GM21825 (cell line): ENCODE data around the gene WWC1.

Experiments used
- ATAC-seq: cut with Tn5 transposase; IDR thresholded peaks from one replicate; pipeline ENCODE4 v1.9.1; 2021; ENCODE audit warnings: mild to moderate bottlenecking, moderate library complexity; ENCODE audit not compliant: unreplicated experiment

The WWC1 gene

DNA sequence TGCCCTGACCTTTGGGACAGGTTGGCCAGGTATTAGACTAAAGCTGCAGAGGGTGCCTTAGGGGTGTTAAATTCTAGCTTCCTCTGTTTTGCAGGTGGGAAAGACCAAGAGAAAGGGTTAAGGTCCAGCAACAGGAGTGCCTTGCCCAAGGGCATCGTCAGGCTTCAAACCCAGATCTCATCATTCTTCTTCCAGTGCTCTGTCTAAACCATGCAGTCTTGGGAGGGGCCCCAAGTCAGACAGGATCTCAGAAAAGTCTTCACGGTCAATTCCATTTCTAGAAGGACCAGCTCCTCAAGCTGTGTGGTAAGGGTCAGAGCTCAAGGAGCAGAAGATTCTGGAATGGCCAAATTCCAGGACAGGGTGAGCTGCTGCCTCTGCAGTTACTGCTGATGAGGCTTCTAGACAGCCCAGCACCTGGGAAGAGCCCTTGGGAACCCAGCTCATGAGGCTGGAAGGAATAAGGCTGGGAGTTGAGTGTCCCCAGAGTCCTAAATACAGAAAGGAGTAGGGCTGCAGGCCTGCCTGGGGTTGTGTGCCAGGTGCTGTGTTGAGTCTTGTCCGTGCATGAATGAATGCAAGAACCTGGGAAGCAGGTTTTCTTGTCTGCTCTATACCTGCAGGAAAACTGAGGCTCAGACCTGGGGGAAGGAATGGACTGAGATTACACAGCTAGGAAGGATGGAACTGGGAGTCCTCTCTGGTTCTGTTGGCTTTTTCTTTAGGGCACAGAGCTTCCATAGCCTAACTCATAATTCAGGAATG is 69.3 kb downstream of the WWC1 start:
- ATAC-seq = no peak

GRCh38 chr5:168362097-168362885 is 70.8 kb downstream of the WWC1 start:
- ATAC-seq = no peak

DNA sequence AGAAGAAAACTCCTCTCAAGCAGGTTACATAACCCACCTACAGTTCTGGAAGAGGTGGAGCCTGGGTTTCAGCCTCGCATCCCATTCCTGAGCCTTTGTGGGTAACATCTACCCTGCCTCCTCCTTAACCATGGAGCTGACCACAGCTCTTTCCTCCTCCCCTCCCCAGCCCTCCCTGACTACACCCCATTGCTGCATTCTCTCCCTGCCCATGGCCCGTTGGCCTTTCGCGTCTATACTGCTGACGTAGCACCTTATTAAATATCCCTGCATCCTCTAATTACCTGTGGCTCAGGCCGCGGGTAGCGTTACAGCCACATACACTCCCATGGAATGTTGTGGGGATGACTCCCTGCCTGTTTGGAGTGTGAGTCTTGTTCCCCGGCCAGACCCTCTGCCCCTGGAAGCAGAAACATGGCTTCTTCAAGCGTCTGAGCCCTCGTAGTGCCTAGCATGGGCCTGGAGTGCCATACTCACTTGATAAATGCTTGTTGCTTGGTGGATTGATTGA is 72.8 kb downstream of the WWC1 start:
- no peak for ATAC-seq

DNA sequence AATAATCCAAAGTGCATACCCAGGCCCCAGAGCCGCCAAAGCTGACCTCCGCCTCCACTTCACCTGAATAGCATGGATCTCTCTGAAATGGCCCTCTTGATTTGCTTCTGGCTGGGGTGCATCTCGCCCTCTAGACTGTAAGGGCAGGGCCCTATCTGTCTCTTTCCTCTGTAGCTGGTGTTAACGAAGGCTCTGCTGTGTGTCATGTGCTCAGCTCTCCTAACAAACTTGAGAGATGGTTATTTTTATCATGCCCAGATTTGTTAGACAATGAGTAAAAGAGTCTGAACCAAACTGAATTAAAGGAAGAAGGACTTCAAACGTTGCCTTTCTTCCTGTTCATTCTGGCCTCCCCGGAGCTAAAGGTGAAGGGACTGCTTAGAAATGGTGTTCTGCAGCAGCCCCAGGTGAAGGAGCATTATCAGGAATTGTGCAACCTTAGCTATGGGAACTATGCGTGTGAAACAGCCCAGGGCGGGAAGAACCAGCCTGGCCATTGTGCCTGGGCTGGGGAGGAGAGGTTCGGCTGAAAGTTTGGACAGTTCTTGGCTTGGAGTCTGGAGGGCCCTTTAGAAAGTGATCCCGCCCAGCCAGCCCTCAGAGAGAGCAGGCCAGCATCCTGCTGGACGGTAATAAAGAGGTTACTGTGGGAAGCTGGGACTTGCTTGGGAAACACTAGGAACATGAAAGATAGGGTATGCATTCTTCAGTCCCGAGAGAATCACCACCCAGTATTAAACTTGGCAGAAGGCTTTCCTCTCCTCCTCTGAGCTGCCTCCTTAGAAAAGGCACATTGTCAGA is 73.5 kb downstream of the WWC1 start:
- no peak for ATAC-seq

DNA sequence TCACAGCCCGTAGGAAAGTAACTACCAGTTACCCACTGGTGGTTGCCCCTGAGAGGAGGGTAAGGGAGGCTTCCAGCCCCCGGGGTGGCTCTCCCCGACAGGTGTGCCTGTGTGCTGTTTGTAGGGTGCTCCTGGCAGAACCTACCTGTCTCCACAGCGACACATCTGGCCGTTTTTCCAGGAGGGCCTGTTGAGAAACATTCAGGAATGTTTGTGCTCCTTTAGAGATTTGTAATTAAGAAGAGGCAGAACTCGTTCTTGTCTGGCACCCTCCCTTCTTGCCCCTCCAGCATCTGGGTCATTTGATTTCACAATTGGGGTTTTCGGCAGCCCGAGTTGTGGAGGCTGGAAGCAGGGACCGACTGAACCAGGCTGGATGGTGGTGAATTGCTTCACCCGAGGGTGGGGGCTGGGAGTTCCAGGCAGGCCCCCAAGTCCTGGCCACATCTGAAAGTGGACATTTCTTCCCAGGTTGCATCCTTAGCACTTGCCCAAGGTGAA is 74.2 kb downstream of the WWC1 start:
- ATAC-seq = no peak

DNA sequence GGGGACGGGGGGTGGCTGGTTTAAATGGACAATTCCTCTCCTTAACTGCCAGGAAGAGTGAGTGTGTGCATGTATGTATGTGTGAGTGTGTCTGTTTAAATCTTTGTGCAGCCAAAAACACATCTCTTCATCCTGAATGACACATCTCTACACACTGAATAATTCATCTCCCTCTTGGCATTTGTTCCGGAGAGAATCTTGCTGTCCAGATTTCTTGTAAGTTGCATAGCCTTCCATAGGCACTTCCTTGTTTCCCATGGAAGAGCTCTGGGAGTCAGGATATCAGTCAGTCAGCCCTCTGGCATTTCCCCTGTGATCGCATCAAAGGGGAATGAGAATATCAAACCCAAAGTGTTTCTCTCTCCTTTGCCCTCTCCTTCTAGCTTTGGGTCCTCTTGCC is 74.7 kb downstream of the WWC1 start:
- ATAC-seq = no peak

- ATAC-seq = no peak
Observed at GRCh38 chr5:168368854-168369253, 77.4 kb downstream of the WWC1 start.

DNA sequence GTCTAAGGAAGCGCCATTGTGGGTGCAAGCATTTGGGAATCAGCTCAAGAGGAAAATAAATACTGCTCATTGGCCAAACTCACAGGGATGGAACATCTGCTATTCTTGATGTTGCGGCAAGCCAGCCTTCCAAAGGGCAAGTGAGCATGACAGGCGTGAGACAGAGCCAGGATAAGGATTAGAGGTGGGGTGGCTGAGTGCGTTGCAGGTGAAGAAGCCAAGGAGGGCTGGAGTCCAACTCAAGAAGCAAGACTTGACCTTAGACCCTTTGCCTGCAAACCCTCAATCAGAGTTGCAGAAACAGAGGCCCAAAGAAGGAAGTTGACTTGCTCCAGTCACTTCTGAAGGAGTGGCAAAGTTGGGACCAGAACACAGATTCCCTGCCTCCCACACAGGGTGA is 79.4 kb downstream of the WWC1 start:
- no peak for ATAC-seq

GRCh38 chr5:168372356-168372946 is 81.0 kb downstream of the WWC1 start:
- ATAC-seq = peak; percentile 78

DNA sequence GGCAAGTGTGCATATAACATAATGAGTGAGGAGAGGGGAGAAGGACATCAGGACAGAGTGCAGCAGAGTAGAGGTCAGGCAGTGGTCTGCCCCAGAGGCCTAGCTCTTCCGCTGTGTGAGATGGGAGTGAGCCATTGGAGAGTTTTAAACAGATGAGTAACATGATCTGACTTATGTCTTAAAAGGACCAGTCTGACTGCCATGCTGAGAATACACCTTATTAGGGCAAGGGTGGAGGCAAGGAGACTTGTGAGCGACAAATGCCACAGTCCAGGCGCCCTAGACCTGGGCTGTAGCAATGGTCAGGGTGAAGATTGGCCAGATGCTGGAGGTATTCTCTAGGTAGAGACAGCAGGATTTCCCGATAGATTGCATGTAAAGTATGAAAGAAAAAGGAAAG is 83.1 kb downstream of the WWC1 start:
- ATAC-seq = no peak

DNA sequence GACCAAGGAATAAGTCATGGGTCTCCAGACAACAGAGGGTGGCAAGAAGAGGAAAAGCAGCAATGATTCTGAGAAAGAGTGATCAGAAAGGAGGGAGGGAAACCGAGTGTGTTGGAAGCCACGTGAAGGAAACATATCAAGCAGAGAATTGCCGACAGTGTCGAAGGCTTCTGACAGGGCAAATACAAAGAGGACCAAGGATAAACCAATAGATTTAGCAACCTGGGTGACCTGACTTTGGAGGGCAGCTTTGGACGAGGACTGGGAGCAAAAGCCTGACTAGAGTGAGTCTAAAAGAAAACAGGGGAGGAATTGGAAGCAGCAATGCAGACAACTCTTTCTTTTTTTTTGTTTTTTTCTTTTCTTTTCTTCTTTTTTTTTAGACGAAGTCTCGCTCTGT is 83.8 kb downstream of the WWC1 start:
- ATAC-seq = no peak

DNA sequence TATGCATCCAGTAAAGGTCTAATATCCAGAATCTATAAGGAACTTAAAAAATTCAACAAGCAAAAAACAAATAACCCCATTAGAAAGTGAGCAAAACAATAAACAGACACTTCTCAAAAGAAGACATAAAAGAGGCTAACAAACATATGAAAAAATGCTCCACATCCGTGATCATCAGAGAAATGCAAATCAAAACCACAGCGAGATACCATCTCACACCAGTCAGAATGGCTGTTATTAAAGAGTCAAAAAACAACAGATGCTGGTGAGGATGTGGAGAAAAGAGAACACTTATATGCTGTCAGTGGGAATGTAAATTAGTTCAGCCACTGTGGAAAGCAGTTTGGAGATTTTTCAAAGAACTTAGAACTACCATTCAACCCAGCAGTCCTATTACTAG is 86.1 kb downstream of the WWC1 start:
- ATAC-seq = no peak

DNA sequence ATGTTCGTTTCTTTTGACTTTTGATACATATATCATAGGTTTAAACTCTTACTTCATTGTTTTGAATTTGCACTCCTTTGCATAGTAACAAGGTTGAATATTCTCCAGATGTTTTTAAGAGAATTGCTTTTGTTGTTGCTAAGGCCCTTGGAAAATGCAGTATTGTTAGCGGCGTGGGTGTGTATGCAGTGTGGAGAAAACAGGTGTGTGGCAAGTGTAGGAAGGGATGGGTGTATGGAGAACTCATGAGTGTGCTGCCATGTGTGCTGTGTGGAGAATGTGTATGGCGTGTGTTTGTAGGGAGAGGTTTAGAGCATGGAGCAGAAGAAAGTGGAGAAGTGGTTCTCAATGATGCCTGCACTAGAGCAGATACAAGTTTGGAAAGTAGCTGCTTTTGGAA is 87.3 kb downstream of the WWC1 start:
- ATAC-seq = no peak

DNA sequence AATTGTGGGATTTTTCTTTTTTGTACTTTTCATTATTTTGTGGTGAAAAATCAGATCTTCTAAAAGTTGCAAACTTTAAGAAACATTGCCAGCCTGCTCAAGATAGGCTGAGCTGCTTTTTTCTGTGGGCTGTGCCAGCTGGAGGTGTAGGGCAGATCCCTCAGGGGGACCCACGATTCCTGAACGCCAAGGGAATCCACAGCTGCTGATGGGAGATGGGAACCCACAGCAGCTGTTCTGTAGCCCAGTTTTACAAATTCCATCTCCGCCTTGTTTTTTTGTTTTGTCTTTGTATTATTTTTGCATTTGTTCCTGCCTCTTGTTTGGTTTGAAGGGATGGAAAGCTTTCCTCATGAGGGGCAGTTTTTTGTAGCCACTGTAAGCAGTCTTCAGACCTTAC is 91.0 kb downstream of the WWC1 start:
- no peak for ATAC-seq

- ATAC-seq = no peak
Observed at GRCh38 chr5:168390491-168390890, 99.0 kb downstream of the WWC1 start.

- no peak for ATAC-seq
Observed at GRCh38 chr5:168393773-168394172, 102.3 kb downstream of the WWC1 start.

- ATAC-seq = no peak
Observed at GRCh38 chr5:168400429-168401220, 109.2 kb downstream of the WWC1 start.

- no peak for ATAC-seq
Observed at GRCh38 chr5:168401226-168401625, 109.8 kb downstream of the WWC1 start.

- ATAC-seq = no peak
Observed at GRCh38 chr5:168401880-168402279, 110.4 kb downstream of the WWC1 start.

DNA sequence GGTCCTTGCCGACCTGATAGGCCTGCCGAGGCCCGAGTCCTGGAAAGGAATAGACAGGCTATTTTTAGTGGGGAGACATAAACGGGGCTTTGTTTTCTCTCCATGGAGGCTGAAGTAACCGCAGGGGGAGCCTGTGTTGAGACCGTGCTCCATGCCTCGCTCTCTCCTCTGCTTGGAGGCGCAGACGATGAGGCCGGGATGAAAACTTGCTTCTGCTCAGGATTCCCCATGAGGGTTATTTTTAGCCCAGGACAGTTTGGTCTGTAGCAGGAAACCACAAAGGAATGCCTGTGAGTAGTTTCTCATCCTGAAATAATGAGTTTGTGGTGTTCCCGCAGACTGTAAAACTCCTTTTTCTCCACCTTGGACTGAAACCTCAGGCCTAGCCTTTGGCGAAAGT is 112.9 kb downstream of the WWC1 start:
- no peak for ATAC-seq
